Liver (tissue), 9 donors: Measurements from ENCODE around the gene RARRES2. TPM values are rescaled to one million over a fixed set of nuclear protein-coding genes. Genes with fewer than 3 reads are reported as not detected.

Source experiments
- DNase-seq: peaks from one replicate; pipeline ENCODE4 v3.0.0-alpha.2; 2017; ENCODE audit warnings: low spot score
- H3K27ac ChIP-seq, 2 donors: one replicate each; pipeline ENCODE4 v1.7.0; 2013; ENCODE audit warnings: inconsistent platforms in 2 of 2, low read length in 2 of 2, control low read depth in 1 of 2, low read depth in 1 of 2, mild to moderate bottlenecking in 1 of 2
- H3K27me3 ChIP-seq, 4 donors: one replicate each; pipeline versions ENCODE4 v1.6.1 to v1.7.0; 2013; ENCODE audit warnings: low read length in 3 of 4, inconsistent platforms in 1 of 4, mild to moderate bottlenecking in 1 of 4, moderate library complexity in 1 of 4; ENCODE audit not compliant: control insufficient read depth in 4 of 4, insufficient read depth in 4 of 4
- H3K36me3 ChIP-seq, 4 donors: one replicate each; pipeline versions ENCODE4 v1.6.1 to v1.7.0; 2013; ENCODE audit warnings: low read length in 3 of 4, mild to moderate bottlenecking in 3 of 4, low read depth in 1 of 4, moderate library complexity in 1 of 4; ENCODE audit not compliant: control insufficient read depth in 4 of 4, insufficient read depth in 3 of 4
- H3K4me1 ChIP-seq, 4 donors: one replicate each; pipeline versions ENCODE4 v1.6.1 to v1.7.0; 2013; ENCODE audit warnings: low read length in 3 of 4, mild to moderate bottlenecking in 3 of 4, moderate library complexity in 1 of 4; ENCODE audit not compliant: control insufficient read depth in 4 of 4, insufficient read depth in 4 of 4
- H3K4me3 ChIP-seq, 3 donors: one replicate each; pipeline versions ENCODE4 v1.6.1 to v1.7.0; 2013; ENCODE audit warnings: low read length in 3 of 3, control low read depth in 1 of 3, low read depth in 1 of 3, mild to moderate bottlenecking in 1 of 3
- H3K9ac ChIP-seq, 2 donors: one replicate each; pipeline ENCODE4 v1.7.0; 2013; ENCODE audit warnings: low read length in 2 of 2, mild to moderate bottlenecking in 2 of 2, moderate library complexity in 2 of 2, control low read depth in 1 of 2, low read depth in 1 of 2
- H3K9me3 ChIP-seq, 4 donors: one replicate each; pipeline versions ENCODE4 v1.6.1 to v1.7.0; 2013; ENCODE audit warnings: low read length in 3 of 4; ENCODE audit not compliant: control insufficient read depth in 4 of 4
- FOXA1 ChIP-seq: IDR thresholded peaks from 2 replicates; pipeline ENCODE4 v1.6.1; 2016; ENCODE audit warnings: antibody characterized with exemption
- GABPA ChIP-seq, 2 donors: IDR thresholded peaks in 1 of 2; conservative IDR thresholded peaks in 1 of 2; 2 replicates each; pipeline ENCODE4 v1.6.1; 2016; ENCODE audit warnings: antibody characterized with exemption in 2 of 2, mild to moderate bottlenecking in 1 of 2, moderate library complexity in 1 of 2
- HNF4A ChIP-seq, 2 donors: conservative IDR thresholded peaks; 2 replicates each; pipeline ENCODE4 v1.6.1; 2016; ENCODE audit warnings: antibody characterized with exemption in 2 of 2, mild to moderate bottlenecking in 2 of 2
- JUND ChIP-seq, 2 donors: IDR thresholded peaks; 2 replicates each; pipeline ENCODE4 v1.6.1; 2016; ENCODE audit warnings: antibody characterized with exemption in 2 of 2
- RAD21 ChIP-seq, 2 donors: IDR thresholded peaks; 2 replicates each; pipeline ENCODE4 v1.6.1; 2016; ENCODE audit warnings: antibody characterized with exemption in 2 of 2, mild to moderate bottlenecking in 2 of 2
- RXRA ChIP-seq, 2 donors: IDR thresholded peaks; 2 replicates each; pipeline ENCODE4 v1.6.1; 2017 to 2018; ENCODE audit warnings: antibody characterized with exemption in 2 of 2, mild to moderate bottlenecking in 1 of 2
- TAF1 ChIP-seq: conservative IDR thresholded peaks from 2 replicates; pipeline ENCODE4 v1.6.1; 2016; ENCODE audit warnings: antibody characterized with exemption, mild to moderate bottlenecking
- YY1 ChIP-seq: IDR thresholded peaks from 2 replicates; pipeline ENCODE4 v1.6.1; 2016; ENCODE audit warnings: antibody characterized with exemption, mild to moderate bottlenecking
- WGBS: extraction: QIAGEN DNeasy Blood & Tissue Kit; methylation state at CpG from one replicate; pipeline ENCODE4 v1.1.7; 2013; 5-methylcytosine and 5-hydroxymethylcytosine counted together
- polyA plus RNA-seq, 2 donors: library from polyadenylated mRNA; stranded (reverse) in 1 of 2; unstranded in 1 of 2; fragments of 200-250 nt in 1 of 2; fragments of >200 nt in 1 of 2; fragmentation: Nextera tagmentation in 1 of 2; extraction: Ambion mirVana in 1 of 2; gene quantifications; one replicate each; pipeline versions ENCODE4 v1.2.1 to v1.2.3, GENCODE V29; 2013 to 2015
- total RNA-seq, 2 donors: library from RNA; depleted of rRNA; stranded (reverse); fragments of >200 nt; gene quantifications; one replicate each; pipeline ENCODE4 v1.2.3, GENCODE V29; 2014
- TF ChIP-seq, protein P1 (sequence below): IDR thresholded peaks from 2 replicates; pipeline ENCODE4 v1.6.1; 2016; ENCODE audit warnings: antibody characterized with exemption
- TF ChIP-seq, protein P2 (sequence below): IDR thresholded peaks from 2 replicates; pipeline ENCODE4 v1.6.1; 2016; ENCODE audit warnings: antibody characterized with exemption, mild to moderate bottlenecking
- TF ChIP-seq, protein P3 (sequence below): IDR thresholded peaks from 2 replicates; pipeline ENCODE4 v1.6.1; 2016; ENCODE audit warnings: antibody characterized with exemption
- TF ChIP-seq, protein P4 (sequence below): fragments of 150-350 bp; IDR thresholded peaks from 2 replicates; pipeline ENCODE4 v1.5.1; 2017; ENCODE audit warnings: improper control_type of control experiment, low read depth, low read length; ENCODE audit not compliant: missing input control
- donor health status: healthy.
- donor health status: healthy.
- donor health status: healthy.
- donor health status: healthy.
- donor health status: healthy.

Gene RARRES2
- total and polyA plus RNA-seq, 4 donors: 149 to 1,915 (median 842) TPM

DNA sequence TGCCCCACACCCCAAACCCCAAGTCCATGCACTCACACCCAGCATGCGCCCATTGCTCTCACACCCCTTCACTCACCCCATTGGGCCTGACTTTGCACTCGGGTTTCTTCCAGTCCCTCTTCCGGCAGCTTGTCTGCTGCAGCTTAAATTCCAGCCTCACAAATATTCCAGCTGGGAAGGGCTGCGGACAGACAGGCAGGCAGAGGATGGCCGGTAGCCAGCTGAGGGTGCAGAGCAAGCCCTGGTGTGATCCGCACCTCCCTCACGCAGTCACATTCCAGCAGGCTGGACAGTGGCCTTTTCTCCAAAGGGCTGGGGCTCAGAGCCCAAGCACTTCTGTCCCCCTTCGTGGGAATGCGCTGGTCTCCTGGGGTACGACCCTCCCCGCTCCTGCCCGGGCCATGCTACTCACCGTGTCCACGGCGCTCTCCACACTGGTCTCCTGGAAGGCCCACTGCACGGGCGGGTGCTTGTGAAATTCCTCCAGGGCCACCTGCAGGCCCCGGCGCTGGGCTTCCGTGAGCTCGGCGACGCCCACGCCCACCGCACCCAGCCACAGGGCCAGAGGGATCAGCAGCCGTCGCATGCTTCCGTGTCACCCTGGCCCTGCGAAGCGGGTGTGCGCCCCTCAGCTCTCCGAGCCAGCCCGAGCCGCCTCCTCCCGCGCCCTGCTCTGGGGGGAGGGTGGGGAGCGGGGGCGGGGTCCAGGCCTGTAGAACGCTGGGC is 1.2 kb downstream of the RARRES2 start:
- Histone ChIP-seq H3K27ac (peak overlapping the region; percentile 75 to 94), H3K9ac (peak overlapping the region in 1 of 2 donors; percentile 31), H3K27me3 (no peaks in the 10 kb centered on the region), H3K9me3 (no peaks in the 10 kb centered on the region), H3K36me3 (no peaks in the 10 kb centered on the region), H3K4me1 (peaks cover 26 to 74% (median 70%) of the 10 kb centered on the region in 4 donors), H3K4me3 (peak overlapping the region; percentile 69 to 81 (median 74))
- TF ChIP-seq YY1 (peak; percentile 40), RXRA (IDR thresholded peaks at IDR 0.05) (peak in 1 of 2 donors; percentile 38), RAD21 (IDR thresholded peaks at IDR 0.05) (no peak), HNF4A (conservative IDR thresholded peaks at IDR 0.05) (peak in 1 of 2 donors; percentile 4), TAF1 (no peak), JUND (IDR thresholded peaks at IDR 0.05) (no peak)
- TF ChIP-seq, protein P1, sequence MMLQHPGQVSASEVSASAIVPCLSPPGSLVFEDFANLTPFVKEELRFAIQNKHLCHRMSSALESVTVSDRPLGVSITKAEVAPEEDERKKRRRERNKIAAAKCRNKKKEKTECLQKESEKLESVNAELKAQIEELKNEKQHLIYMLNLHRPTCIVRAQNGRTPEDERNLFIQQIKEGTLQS: no peak
- TF ChIP-seq, protein P2, sequence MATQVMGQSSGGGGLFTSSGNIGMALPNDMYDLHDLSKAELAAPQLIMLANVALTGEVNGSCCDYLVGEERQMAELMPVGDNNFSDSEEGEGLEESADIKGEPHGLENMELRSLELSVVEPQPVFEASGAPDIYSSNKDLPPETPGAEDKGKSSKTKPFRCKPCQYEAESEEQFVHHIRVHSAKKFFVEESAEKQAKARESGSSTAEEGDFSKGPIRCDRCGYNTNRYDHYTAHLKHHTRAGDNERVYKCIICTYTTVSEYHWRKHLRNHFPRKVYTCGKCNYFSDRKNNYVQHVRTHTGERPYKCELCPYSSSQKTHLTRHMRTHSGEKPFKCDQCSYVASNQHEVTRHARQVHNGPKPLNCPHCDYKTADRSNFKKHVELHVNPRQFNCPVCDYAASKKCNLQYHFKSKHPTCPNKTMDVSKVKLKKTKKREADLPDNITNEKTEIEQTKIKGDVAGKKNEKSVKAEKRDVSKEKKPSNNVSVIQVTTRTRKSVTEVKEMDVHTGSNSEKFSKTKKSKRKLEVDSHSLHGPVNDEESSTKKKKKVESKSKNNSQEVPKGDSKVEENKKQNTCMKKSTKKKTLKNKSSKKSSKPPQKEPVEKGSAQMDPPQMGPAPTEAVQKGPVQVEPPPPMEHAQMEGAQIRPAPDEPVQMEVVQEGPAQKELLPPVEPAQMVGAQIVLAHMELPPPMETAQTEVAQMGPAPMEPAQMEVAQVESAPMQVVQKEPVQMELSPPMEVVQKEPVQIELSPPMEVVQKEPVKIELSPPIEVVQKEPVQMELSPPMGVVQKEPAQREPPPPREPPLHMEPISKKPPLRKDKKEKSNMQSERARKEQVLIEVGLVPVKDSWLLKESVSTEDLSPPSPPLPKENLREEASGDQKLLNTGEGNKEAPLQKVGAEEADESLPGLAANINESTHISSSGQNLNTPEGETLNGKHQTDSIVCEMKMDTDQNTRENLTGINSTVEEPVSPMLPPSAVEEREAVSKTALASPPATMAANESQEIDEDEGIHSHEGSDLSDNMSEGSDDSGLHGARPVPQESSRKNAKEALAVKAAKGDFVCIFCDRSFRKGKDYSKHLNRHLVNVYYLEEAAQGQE: peak; percentile 90
- 7% methylated on average over 39 of the region's 39 CpGs for WGBS
- peak; percentile 40 for DNase-seq

DNA sequence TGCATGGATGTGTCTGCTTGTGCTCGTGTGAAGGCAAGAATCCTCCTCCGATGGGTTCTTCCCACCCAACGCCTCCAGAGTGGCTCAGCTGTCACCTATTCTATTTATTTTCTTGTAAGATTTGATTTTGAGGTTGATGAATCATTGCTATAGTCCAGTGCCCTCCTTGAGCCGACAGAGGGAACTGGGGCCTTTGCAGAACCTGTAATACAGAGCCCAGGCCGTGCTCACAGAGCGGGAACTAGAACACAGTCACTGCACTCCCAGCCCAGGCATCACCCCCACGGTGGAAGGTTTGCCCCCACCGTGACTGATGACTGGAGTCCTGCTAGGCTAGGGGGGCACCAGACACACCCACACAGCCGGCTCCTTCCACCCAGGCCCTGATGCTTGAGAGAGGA is 2.0 kb downstream of the RARRES2 start:
- WGBS: 39% methylated on average over 9 of the region's 9 CpGs
- Histone ChIP-seq H3K36me3 (no peaks in the 10 kb centered on the region), H3K9ac (no peak overlapping the region), H3K27ac (peak overlapping the region in 1 of 2 donors; percentile 94), H3K4me3 (peak overlapping the region; percentile 69 to 77 (median 74)), H3K9me3 (no peaks in the 10 kb centered on the region), H3K27me3 (no peaks in the 10 kb centered on the region), H3K4me1 (peaks cover 26 to 78% (median 75%) of the 10 kb centered on the region in 4 donors)
- no peak for DNase-seq
- TF ChIP-seq, protein P3, sequence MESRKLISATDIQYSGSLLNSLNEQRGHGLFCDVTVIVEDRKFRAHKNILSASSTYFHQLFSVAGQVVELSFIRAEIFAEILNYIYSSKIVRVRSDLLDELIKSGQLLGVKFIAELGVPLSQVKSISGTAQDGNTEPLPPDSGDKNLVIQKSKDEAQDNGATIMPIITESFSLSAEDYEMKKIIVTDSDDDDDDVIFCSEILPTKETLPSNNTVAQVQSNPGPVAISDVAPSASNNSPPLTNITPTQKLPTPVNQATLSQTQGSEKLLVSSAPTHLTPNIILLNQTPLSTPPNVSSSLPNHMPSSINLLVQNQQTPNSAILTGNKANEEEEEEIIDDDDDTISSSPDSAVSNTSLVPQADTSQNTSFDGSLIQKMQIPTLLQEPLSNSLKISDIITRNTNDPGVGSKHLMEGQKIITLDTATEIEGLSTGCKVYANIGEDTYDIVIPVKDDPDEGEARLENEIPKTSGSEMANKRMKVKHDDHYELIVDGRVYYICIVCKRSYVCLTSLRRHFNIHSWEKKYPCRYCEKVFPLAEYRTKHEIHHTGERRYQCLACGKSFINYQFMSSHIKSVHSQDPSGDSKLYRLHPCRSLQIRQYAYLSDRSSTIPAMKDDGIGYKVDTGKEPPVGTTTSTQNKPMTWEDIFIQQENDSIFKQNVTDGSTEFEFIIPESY: no peak

DNA sequence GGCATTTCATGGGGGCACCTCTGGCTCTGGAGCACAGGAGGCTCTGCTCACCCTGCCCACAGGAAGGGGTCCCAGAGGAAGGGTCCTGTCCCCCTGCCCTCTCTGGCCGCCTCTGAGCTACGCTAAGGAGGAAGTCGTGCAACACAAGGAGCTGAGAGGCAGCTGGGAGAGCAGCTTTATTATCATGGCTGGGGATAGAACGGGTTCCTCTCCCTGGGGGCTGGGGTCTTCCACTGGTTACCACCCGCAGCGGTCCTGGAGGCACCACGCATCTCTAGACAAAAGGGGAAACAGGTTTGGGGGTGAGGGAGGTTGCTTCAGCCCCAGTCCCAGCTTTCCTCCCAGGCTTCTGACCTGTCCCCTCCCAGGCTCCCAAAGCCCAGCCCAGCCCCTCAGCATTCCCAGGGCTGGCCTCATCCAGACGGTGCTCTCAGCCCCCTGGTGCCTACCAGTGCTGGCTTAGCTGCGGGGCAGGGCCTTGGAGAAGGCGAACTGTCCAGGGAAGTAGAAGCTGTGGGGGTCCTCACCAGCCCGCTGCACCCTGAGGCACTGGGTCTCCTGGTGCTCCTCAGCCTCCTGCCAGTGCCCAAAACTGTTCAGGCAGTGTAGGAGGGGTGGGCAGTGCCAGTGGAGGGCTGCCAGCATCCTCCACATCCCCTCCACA is 3.1 kb downstream of the RARRES2 start:
- Histone ChIP-seq H3K4me3 (no peak overlapping the region), H3K9me3 (no peaks in the 10 kb centered on the region), H3K27me3 (no peaks in the 10 kb centered on the region), H3K36me3 (peaks cover 0 to 1% (median 0%) of the 10 kb centered on the region in 4 donors), H3K4me1 (peaks cover 24 to 76% (median 71%) of the 10 kb centered on the region in 4 donors), H3K27ac (peak overlapping the region in 1 of 2 donors; percentile 22), H3K9ac (no peak overlapping the region)
- WGBS: 82% methylated on average over 11 of the region's 11 CpGs
- no peak for DNase-seq
- TF ChIP-seq, protein P1: no peak
- TF ChIP-seq JUND (IDR thresholded peaks at IDR 0.05) (no peak), YY1 (no peak), RXRA (IDR thresholded peaks at IDR 0.05) (no peak), GABPA (IDR thresholded peaks at IDR 0.05 in 1 of 2, conservative IDR thresholded peaks at IDR 0.05 in 1 of 2) (no peak), TAF1 (no peak), FOXA1 (no peak)
- TF ChIP-seq, protein P4, sequence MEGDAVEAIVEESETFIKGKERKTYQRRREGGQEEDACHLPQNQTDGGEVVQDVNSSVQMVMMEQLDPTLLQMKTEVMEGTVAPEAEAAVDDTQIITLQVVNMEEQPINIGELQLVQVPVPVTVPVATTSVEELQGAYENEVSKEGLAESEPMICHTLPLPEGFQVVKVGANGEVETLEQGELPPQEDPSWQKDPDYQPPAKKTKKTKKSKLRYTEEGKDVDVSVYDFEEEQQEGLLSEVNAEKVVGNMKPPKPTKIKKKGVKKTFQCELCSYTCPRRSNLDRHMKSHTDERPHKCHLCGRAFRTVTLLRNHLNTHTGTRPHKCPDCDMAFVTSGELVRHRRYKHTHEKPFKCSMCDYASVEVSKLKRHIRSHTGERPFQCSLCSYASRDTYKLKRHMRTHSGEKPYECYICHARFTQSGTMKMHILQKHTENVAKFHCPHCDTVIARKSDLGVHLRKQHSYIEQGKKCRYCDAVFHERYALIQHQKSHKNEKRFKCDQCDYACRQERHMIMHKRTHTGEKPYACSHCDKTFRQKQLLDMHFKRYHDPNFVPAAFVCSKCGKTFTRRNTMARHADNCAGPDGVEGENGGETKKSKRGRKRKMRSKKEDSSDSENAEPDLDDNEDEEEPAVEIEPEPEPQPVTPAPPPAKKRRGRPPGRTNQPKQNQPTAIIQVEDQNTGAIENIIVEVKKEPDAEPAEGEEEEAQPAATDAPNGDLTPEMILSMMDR: no peak
- TF ChIP-seq, protein P2: no peak
